ES-I3 (cell line): ENCODE results near the gene USP53.
A peak's percentile ranks its signal among the peaks of the same experiment; 100 is the strongest.
"Not testable (repeated sequence)": the region's sequence is repeated elsewhere in the genome, so short reads cannot be mapped to it uniquely, and the experiment has no call there.

Source experiments
- H3K36me3 ChIP-seq: 2 replicates; pipeline ENCODE4 v1.6.1; 2013; ENCODE audit warnings: mild to moderate bottlenecking, low read length, control low read depth, moderate library complexity; ENCODE audit not compliant: insufficient read depth
- H3K4me1 ChIP-seq: 2 replicates; pipeline ENCODE4 v1.6.1; 2013; ENCODE audit warnings: mild to moderate bottlenecking, control low read depth, low read length; ENCODE audit not compliant: insufficient read depth
- H3K9ac ChIP-seq: 2 replicates; pipeline ENCODE4 v1.6.1; 2013; ENCODE audit warnings: low read depth, mild to moderate bottlenecking, low read length, moderate library complexity
- H3K9me3 ChIP-seq: 2 replicates; pipeline ENCODE4 v1.6.1; 2013; ENCODE audit warnings: mild to moderate bottlenecking, low read length, moderate library complexity; ENCODE audit not compliant: control insufficient read depth, insufficient read depth

USP53 gene

DNA sequence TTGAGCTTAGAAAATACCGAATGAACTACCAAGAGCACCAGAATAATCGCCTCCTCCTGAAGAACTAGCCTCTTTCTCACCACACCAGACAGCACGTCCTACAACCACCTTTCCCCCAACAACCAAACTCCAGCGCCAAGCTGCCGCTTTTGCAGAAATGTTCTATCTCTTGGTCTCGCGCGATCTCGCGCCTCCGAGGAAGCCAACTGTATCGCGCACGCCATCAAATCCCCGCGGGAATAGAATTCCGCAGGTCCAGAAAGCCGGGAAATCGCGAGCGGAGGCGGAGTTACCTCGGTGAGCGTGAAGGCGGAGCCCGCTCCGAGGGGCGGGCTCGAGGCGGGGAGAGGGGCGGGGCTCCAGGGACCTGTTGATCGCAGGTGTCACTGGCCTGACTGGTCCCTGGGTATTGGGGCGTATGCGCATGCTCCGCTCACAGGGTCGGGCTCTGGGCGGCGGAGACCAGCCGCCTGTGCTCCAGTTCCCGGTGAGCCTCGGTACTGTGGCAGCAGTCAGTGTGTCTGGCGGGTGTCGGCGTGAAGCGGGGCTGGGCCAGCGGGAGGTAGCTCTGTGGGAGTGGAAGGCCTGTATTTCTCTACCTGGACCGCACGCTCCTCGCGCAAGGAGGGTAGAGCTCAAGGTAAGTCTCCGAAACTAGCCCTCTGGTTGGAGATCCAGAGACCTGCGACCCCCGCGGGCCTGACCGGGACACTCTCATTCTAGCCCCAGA is at the start of gene USP53:
Gene USP53 (plus strand): TSS at position 480 of the 730 bp plus-strand sequence. CDS start 27,047 bp downstream, outside the sequence.
- peak within 1 kb of the TSS; percentile 85 for H3K9ac ChIP-seq
- no peaks in the 10 kb centered on the region for H3K9me3 ChIP-seq
- H3K4me1 ChIP-seq, result peaks cover 28% of the 10 kb centered on the region
- no peaks in the 10 kb centered on the region for H3K36me3 ChIP-seq

DNA sequence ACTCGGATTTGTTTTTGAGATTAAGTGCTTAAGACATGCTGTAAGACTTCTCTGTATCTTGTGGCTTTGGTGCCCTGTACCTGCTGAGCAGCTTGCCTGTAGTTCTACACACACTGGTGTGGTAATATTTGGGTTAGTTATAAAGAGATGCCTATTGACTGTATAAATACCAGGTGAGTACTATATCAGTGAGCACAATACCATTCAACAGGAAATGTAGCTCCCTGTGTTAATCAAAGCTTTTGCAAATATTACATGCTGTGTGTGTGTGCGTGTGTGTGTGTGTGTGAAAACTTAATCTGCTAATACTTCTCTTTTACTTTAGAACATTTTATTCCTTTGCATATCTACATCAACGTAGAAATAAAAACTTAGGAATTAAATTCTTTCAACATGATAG is 46.7 kb upstream of the USP53 start:
- Histone ChIP-seq H3K9ac (no peak overlapping the region), H3K9me3 (no peaks in the 10 kb centered on the region), H3K4me1 (no peaks in the 10 kb centered on the region)

DNA sequence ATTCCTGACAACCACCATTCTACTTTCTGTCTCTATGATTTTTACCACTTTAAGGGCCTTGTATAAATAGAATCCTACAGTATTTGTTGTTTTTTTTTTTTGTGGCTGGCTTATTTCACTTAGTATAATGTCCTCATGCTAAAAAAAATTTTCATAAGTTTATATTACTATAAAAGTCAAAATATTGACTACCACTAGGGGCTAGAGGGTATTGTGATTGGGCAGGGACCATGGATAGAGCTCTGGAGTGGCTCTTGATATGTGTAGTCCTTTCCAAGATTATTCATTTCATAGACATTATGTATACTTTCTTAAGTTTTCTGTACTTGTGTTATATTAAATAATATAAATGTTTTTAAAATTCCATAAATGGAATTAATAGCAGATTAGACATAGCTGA is 42.3 kb upstream of the USP53 start:
- H3K9me3 ChIP-seq, result no peaks in the 10 kb centered on the region
- H3K36me3 ChIP-seq, result no peaks in the 10 kb centered on the region
- H3K4me1 ChIP-seq, result no peaks in the 10 kb centered on the region
- H3K9ac ChIP-seq, result no peak overlapping the region

More for the DNA sequence above, 46.7 kb upstream of the USP53 start:
- no peaks in the 10 kb centered on the region for H3K36me3 ChIP-seq

DNA sequence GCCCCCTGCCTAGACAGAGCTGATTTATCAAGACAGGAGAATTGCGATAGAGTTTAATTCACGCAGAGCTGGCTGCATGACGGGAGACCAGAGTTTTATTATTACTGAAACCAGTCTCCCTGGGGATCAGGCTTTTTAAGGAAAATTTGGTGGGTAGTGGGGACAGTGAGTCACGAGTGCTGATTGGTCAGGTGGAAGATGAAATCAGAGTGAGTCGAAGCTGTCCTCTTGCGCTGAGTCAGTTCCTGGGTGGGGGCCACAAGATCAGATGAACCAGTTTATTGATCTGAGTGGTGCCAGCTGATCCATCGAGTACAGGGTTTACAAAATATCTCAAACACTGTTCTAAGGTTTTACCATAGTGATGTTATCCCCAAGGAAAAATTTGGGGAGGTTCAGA is 40.3 kb upstream of the USP53 start:
- Histone ChIP-seq H3K9ac (no peak overlapping the region), H3K36me3 (no peaks in the 10 kb centered on the region)

DNA sequence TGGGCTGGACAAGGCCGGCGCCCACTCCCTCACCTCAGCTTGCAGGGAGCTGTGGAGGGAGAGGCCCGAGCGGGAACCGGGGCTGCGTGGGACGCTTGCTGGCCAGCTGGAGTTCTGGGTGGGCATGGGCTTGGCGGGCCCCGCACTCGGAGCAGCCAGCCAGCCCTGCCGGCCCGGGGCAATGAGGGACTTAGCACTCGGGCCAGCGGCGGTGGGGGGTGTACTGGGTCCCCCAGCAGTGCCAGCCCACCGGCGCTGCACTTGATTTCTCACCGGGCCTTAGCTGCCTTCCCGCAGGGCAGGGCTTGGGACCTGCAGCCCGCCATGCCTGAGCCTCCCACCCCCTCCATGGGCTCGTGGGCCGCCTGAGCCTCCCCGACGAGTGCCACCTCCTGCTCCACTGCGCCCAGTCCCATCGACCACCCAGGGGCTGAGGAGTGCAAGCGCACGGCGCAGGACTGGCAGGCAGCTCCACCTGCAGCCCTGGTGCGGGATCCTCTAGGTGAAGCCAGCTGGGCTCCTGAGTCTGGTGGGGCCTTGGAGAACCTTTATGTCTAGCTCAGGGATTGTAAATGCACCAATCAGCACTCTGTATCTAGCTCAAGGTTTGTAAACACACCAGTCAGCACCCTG is 38.7 kb upstream of the USP53 start:
- not testable (repeated sequence) for H3K9ac ChIP-seq, H3K36me3 ChIP-seq, H3K4me1 ChIP-seq, H3K9me3 ChIP-seq

More for the DNA sequence above, 40.3 kb upstream of the USP53 start:
- H3K9me3 ChIP-seq, result no peaks in the 10 kb centered on the region
- no peaks in the 10 kb centered on the region for H3K4me1 ChIP-seq

DNA sequence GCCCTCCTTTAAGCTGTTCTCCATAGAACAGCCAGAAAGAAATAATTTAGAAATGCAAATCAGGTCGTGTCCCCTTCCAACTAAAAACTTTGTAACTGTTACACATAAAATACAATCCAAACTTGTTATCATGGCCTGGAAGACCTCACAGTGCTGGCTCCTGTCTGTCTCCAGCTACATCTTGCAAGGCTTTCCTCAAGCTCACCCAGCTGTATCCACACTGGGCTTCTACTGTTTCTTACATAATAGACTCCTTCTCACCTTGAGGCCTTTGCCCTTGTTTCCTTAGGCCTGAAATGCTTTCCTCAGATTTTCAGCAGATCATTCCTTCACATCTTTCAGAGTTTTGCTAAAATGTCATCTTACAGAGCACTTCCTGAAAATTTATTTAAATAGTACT is 33.5 kb upstream of the USP53 start:
- Histone ChIP-seq H3K9me3 (no peaks in the 10 kb centered on the region), H3K9ac (no peak overlapping the region), H3K4me1 (no peaks in the 10 kb centered on the region), H3K36me3 (no peaks in the 10 kb centered on the region)

DNA sequence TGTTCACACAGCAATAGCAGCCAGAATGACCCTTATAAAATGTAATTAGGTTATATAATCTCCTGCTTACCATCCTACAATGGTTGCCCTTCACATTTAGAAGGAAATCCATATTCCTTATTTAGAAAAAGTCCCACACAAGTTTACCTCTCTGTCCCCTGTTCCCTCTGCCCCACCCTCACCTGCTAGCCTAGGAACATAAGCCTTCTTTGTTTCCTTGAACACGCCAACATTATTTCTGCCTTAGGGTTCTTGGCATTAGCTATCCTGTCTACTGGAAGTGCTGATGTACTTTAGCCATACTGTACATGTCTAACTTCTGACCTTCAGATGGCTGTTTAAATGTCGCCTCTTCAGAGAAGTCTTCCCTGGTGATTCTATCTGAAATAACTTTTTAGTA is 28.4 kb upstream of the USP53 start:
- Histone ChIP-seq H3K36me3 (no peaks in the 10 kb centered on the region), H3K4me1 (no peaks in the 10 kb centered on the region), H3K9me3 (no peaks in the 10 kb centered on the region), H3K9ac (no peak overlapping the region)

DNA sequence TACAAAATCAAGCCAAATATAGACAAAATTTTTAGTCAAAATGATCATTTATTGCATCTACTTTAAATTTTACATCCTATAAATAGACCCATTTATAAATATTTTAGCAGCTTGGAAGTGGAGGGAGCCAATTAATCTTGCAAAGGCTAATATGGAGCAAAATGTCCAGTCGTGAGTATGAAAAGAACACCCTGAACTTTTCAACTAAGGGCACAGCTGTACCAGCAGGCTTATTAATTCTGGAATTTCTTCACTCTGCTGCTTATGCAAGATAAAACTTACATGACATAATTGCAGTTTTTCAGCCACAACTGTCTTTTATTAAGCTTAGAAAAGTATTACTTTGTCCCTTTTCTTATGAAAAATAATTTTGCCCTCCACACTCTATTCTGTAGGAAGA is 22.9 kb upstream of the USP53 start:
- H3K9ac ChIP-seq, result no peak overlapping the region
- H3K36me3 ChIP-seq, result no peaks in the 10 kb centered on the region
- H3K4me1 ChIP-seq, result no peaks in the 10 kb centered on the region
- H3K9me3 ChIP-seq, result no peaks in the 10 kb centered on the region

DNA sequence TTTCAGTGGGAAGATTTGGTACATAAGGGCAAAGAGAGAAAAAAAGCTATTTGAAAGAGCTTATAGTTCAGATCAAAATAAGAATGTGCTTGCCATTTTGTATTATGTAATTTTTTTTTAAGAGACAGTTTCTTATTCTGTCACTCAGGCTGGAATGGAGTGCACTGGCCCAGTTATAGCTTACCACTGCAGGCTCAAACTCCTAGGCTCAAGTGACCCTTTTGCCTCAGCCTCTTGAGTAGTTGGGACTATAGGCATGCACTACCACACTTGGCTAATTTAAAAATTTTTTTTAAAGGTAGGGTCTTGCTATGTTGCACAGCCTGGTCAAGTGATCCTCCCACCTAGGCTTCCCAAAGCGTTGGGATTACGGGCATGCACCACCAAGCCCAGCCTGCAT is 22.2 kb upstream of the USP53 start:
- no peaks in the 10 kb centered on the region for H3K4me1 ChIP-seq
- no peaks in the 10 kb centered on the region for H3K36me3 ChIP-seq
- no peaks in the 10 kb centered on the region for H3K9me3 ChIP-seq
- H3K9ac ChIP-seq, result no peak overlapping the region

DNA sequence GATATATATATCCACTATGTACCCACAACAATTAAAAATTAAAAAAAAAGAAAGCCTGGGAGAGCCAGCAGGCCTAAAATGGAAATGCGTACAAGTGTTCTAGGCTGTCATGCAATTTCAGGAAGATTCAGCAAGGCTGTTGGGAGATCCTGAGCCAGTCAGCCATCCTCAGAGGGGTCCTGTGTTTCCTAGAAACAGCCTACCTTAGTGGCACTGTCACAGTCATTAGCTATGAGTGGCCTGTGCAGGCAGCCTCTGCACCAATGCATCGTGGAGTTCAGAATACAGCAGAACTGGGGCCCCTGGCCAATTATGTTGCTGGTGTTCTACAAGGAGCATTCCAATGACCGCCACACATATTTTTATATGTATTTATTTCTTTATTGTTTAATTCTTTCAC is 21.0 kb upstream of the USP53 start:
- H3K9ac ChIP-seq, result no peak overlapping the region
- H3K4me1 ChIP-seq, result no peaks in the 10 kb centered on the region
- no peaks in the 10 kb centered on the region for H3K36me3 ChIP-seq
- no peaks in the 10 kb centered on the region for H3K9me3 ChIP-seq

DNA sequence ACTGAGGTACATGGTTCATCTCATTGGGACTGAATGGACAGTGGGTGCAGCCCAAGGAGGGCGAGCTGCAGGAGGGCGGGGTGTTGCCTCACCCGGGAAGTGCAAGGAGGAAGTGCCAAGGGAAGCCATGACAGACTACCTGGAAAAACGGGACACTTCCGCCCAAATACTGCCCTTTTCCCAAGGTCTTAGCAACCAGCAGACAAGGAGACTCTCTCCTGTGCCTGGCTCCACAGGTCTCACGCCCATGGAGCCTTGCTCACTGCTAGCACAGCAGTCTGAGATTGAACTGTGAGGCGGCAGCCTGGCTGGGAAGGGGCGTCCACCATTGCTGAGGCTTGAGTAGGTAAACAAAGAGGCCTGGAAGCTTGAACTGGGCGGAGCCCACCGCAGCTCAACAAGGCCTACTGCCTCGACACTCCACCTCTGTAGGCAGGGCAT is 14.7 kb upstream of the USP53 start:
- Histone ChIP-seq H3K9ac (no peak overlapping the region), H3K9me3 (no peaks in the 10 kb centered on the region), H3K4me1 (no peaks in the 10 kb centered on the region), H3K36me3 (no peaks in the 10 kb centered on the region)

DNA sequence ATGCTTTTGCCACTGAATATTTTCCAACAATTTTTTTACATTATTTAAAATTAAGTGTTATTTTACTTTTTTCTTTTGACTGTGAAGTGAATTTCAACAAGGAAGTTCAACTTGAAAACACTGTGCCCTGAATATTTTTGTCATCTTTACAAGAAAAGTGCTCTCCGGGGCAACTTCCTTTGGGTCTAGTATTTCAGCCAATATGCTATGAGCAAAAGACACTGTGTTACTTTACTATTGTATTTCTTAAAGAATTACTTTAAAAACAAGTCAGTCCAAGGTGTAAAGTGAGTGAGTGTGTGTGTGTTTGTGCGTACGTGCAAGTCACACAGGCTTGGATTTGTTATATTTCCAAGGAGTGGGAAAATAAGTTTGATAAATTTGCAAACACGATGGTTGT is 7.6 kb upstream of the USP53 start:
- H3K9me3 ChIP-seq, result no peaks in the 10 kb centered on the region
- H3K36me3 ChIP-seq, result no peaks in the 10 kb centered on the region
- peaks cover 39% of the 10 kb centered on the region for H3K4me1 ChIP-seq
- no peak overlapping the region for H3K9ac ChIP-seq

DNA sequence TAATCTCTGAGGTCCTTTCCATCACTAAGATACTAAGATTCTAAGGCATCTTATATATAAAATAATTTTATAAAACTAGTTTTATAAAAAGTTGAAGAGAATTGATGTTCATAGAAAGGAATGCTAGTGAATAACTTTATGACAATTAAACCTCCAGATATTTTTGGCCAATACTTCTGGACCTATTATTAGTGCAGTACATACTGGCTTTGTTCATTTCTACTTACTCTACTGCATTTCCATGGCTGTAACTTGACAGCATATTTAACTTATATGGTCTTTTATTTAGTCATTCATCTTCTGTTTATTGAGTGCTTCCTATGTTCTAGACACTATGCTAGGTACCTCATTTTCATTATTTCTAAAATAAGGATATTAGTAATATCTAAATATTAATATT is 6.8 kb upstream of the USP53 start:
- H3K36me3 ChIP-seq, result no peaks in the 10 kb centered on the region
- H3K9me3 ChIP-seq, result no peaks in the 10 kb centered on the region
- H3K4me1 ChIP-seq, result peaks cover 45% of the 10 kb centered on the region
- no peak overlapping the region for H3K9ac ChIP-seq

DNA sequence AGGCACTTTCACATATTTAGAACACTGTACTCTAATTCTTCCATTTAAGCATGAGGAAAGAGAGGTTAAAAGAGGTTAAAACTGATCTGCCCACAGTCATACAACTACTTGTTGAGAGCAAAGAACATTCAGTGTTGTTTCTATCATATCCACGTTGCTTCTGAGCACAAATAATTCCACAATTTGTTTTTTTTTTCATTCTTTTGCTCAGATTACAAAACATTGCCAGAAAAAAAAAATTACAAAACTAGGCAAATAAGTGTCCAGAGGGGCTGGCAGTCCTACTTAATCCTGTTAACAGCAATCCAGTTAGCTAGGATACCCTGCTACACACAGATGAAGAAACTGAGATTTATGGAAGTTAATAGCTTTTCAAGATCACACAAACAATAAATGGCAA is 6.3 kb upstream of the USP53 start:
- Histone ChIP-seq H3K9me3 (no peaks in the 10 kb centered on the region), H3K4me1 (peaks cover 49% of the 10 kb centered on the region), H3K36me3 (no peaks in the 10 kb centered on the region), H3K9ac (no peak overlapping the region)

DNA sequence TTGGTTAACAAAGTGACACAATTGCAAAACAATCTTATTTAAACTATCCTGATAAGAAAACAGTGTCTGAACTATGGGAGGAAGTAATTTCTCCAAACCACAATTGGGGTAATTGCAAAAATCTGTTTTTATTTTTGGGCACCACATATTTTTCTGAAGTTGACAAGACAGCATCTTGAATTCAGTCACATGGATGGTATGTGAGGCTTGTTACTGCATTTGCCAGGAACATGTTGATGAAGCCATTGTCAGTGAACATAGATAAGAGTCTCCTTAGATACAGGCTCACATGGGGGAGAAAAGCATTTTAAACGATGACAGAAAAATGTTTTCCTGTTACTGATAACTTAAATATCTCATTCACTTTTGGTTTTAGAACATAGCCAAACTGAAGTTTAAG is 5.5 kb upstream of the USP53 start:
- H3K4me1 ChIP-seq, result peaks cover 49% of the 10 kb centered on the region
- no peak overlapping the region for H3K9ac ChIP-seq
- H3K9me3 ChIP-seq, result no peaks in the 10 kb centered on the region
- no peaks in the 10 kb centered on the region for H3K36me3 ChIP-seq
